ENCODE results near the gene AGTR1. TPM values are rescaled to one million over a fixed set of nuclear protein-coding genes. Genes with fewer than 3 reads are reported as not detected.

The AGTR1 gene
- total and polyA plus RNA-seq, 2 of the 13 experiments (the other 11 are each of a cell fraction or from before 2014, with no cell fraction given) = 0.64 to 1.5 TPM

- 18% methylated on average over 2 of the region's 2 CpGs for WGBS (ENCODE audit: low lambda C conversion rate)
- no peaks in the 10 kb centered on the region for H3K36me3 ChIP-seq (replicated peaks in 1 of 2; ENCODE audit: control insufficient read depth in 1 of 2, insufficient read depth in 2 of 2, low read length in 2 of 2)
- in situ Hi-C loops (cut with HindIII; ENCODE audit: extremely low pct_ligation_motif_present, low pct_unique_long_range_greater_than_20kb) = no loop called here
- no peak for ATAC-seq
- H3K9ac ChIP-seq (ENCODE audit: insufficient read depth, low read depth, low read length) = no peak overlapping the region
- H3K4me3 ChIP-seq (replicated peaks in 1 of 3; ENCODE audit: insufficient read depth in 1 of 3, low read depth in 2 of 3, low read length in 3 of 3) = no peak overlapping the region
- FAIRE-seq = no peak
- no peak for DNase-seq (ENCODE audit: low spot score)
- H3K4me2 ChIP-seq (ENCODE audit: low read depth, low read length) = no peak overlapping the region
- no peak for TF ChIP-seq HNF4G (IDR thresholded peaks at IDR 0.05; ENCODE audit: borderline replicate concordance, low read depth, low read length)
- no peak for TF ChIP-seq HNF4G (CRISPR knock-in tag; IDR thresholded peaks at IDR 0.05; ENCODE audit: borderline replicate concordance, low read depth)
- TF ChIP-seq HNRNPUL1 (IDR thresholded peaks at IDR 0.05; ENCODE audit: low read depth, low read length) = no peak
- no peak for TF ChIP-seq ZNF501 (CRISPR knock-in tag; IDR thresholded peaks at IDR 0.05)
- TF ChIP-seq SMC3 (IDR thresholded peaks at IDR 0.05; ENCODE audit: low read length) = no peak
- no peak for TF ChIP-seq REPIN1 (CRISPR knock-in tag; IDR thresholded peaks at IDR 0.05; ENCODE audit: borderline replicate concordance, low read depth)
- TF ChIP-seq FOXC1 (CRISPR knock-in tag; IDR thresholded peaks at IDR 0.05; ENCODE audit: borderline replicate concordance) = no peak
- no peak for TF ChIP-seq ZNF451 (CRISPR knock-in tag; IDR thresholded peaks at IDR 0.05)
- TF ChIP-seq MAFK (conservative IDR thresholded peaks at IDR 0.05 in 1 of 2, IDR thresholded peaks at IDR 0.05 in 1 of 2; ENCODE audit: low read length in 2 of 2) = no peak
- no peak overlapping the region for H3K27ac ChIP-seq (ENCODE audit: extremely low read length, insufficient read depth, low read length)
- intact Hi-C loops (cut with micrococcal nuclease; ENCODE audit: unreplicated experiment) = no loop called here
- no peaks in the 10 kb centered on the region for H4K20me1 ChIP-seq (ENCODE audit: insufficient read depth, low read length)
- H3K27me3 ChIP-seq (ENCODE audit: control insufficient read depth in 1 of 2, insufficient read depth in 2 of 2, low read length in 2 of 2) = no peaks in the 10 kb centered on the region
- ChIA-PET POLR2A (no interaction called here), CTCF (ENCODE audit: low intra/inter-chr PET ratio, low total read pairs) (no interaction called here)
- no peak overlapping the region for H2AFZ ChIP-seq (ENCODE audit: low read length)
- H3K79me2 ChIP-seq (ENCODE audit: insufficient read depth, low read length) = no peaks in the 10 kb centered on the region
- H3K4me1 ChIP-seq (ENCODE audit: insufficient read depth, low read length) = peaks cover 7% of the 10 kb centered on the region
- H3K9me3 ChIP-seq (ENCODE audit: low read length) = 0 out of 2 replicates have a peak, but pooled peaks cover 5% of the 10 kb centered on the region
- BruUV-seq (replicated peaks) = no TSS peak
Observed at GRCh38 chr3:148789906-148790305, 92.2 kb downstream of the AGTR1 start.

- ATAC-seq (no peak), FAIRE-seq (no peak), DNase-seq (ENCODE audit: low spot score) (no peak)
- 4% methylated on average over 2 of the region's 2 CpGs for WGBS (ENCODE audit: low lambda C conversion rate)
- ChIA-PET POLR2A (no interaction called here), CTCF (ENCODE audit: low intra/inter-chr PET ratio, low total read pairs) (no interaction called here)
- Histone ChIP-seq H3K27ac (ENCODE audit: extremely low read length, insufficient read depth, low read length) (no peak overlapping the region), H3K27me3 (ENCODE audit: control insufficient read depth in 1 of 2, insufficient read depth in 2 of 2, low read length in 2 of 2) (no peaks in the 10 kb centered on the region), H3K4me3 (replicated peaks in 1 of 3; ENCODE audit: insufficient read depth in 1 of 3, low read depth in 2 of 3, low read length in 3 of 3) (no peak overlapping the region), H3K36me3 (replicated peaks in 1 of 2; ENCODE audit: control insufficient read depth in 1 of 2, insufficient read depth in 2 of 2, low read length in 2 of 2) (no peaks in the 10 kb centered on the region), H2AFZ (ENCODE audit: low read length) (no peak overlapping the region), H4K20me1 (ENCODE audit: insufficient read depth, low read length) (no peaks in the 10 kb centered on the region), H3K79me2 (ENCODE audit: insufficient read depth, low read length) (no peaks in the 10 kb centered on the region), H3K4me2 (ENCODE audit: low read depth, low read length) (no peak overlapping the region), H3K4me1 (ENCODE audit: insufficient read depth, low read length) (peaks cover 7% of the 10 kb centered on the region), H3K9me3 (ENCODE audit: low read length) (0 out of 2 replicates have a peak, but pooled peaks cover 5% of the 10 kb centered on the region), H3K9ac (ENCODE audit: insufficient read depth, low read depth, low read length) (no peak overlapping the region)
- no TSS peak for BruUV-seq (replicated peaks)
- in situ Hi-C loops (cut with HindIII; ENCODE audit: extremely low pct_ligation_motif_present, low pct_unique_long_range_greater_than_20kb) (no loop called here), intact Hi-C loops (cut with micrococcal nuclease; ENCODE audit: unreplicated experiment) (no loop called here)
- TF ChIP-seq ZNF83 (CRISPR knock-in tag; IDR thresholded peaks at IDR 0.05; ENCODE audit: borderline replicate concordance) (no peak), ELK4 (CRISPR knock-in tag; IDR thresholded peaks at IDR 0.05; ENCODE audit: borderline replicate concordance) (no peak), ZNF225 (CRISPR knock-in tag; IDR thresholded peaks at IDR 0.05) (no peak), ZNF784 (CRISPR knock-in tag; IDR thresholded peaks at IDR 0.05; ENCODE audit: borderline replicate concordance) (no peak), ZNF678 (CRISPR knock-in tag; IDR thresholded peaks at IDR 0.05) (no peak), ZNF576 (CRISPR knock-in tag; IDR thresholded peaks at IDR 0.05) (no peak)
Observed at GRCh38 chr3:148790370-148790769, 92.7 kb downstream of the AGTR1 start.
